ENCODE data around the gene PHLDA1.

The PHLDA1 gene

DNA sequence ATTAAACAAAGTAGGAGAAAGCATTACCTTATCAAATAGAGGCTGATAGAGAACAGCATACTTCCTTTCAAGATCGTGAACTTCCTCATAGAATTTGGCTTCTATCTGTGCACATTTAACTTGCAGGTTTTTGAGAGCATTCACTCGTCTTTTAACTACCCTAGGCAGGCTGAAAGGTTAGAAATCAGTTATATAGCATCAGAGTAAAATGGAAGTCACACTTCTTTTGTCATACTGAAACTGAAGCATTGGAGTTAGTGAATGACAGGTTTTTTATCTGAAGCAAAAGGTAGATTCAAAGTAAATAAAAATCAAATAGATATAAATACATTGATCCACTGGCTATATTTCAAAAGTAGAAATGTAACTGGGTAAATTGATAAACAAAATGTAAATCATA, 28.5 kb upstream of the PHLDA1 start:
- H3K4me1 ChIP-seq (ENCODE audit: control insufficient read depth, insufficient read depth, low read length) = peaks cover 8% of the 10 kb centered on the region
- no peak overlapping the region for H3K4me3 ChIP-seq (ENCODE audit: low read depth, low read length)
- no peaks in the 10 kb centered on the region for H3K36me3 ChIP-seq (ENCODE audit: control insufficient read depth, insufficient read depth, low read length)
- no peaks in the 10 kb centered on the region for H3K27me3 ChIP-seq (ENCODE audit: control insufficient read depth, insufficient read depth, low read length)
- no peak overlapping the region for H3K9ac ChIP-seq (ENCODE audit: low read depth, low read length)
- H3K9me3 ChIP-seq (ENCODE audit: control insufficient read depth, insufficient read depth, low read length) = no peaks in the 10 kb centered on the region

DNA sequence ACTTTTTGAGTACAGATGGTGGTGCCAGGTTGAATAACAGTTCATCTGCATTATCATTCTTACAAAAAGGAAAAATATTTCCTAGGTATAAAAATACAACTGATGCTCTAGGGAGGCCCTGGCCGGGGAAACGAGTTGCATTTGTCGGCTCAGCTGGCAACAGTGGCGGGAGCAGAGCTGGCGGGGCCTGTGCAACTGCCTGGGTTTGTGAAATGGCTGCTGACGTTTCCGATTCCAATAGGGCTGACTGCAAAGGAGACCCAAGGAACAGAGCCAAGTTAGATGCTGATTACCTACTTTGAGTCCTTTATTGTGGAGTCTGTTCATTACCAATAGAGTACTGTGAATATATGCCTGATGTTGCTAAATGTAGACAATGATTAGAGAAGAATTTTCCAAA, 25.8 kb upstream of the PHLDA1 start:
- Histone ChIP-seq H3K9ac (ENCODE audit: low read depth, low read length) (no peak overlapping the region), H3K36me3 (ENCODE audit: control insufficient read depth, insufficient read depth, low read length) (peaks cover 6% of the 10 kb centered on the region), H3K4me3 (ENCODE audit: low read depth, low read length) (no peak overlapping the region), H3K4me1 (ENCODE audit: control insufficient read depth, insufficient read depth, low read length) (peaks cover 18% of the 10 kb centered on the region), H3K9me3 (ENCODE audit: control insufficient read depth, insufficient read depth, low read length) (no peaks in the 10 kb centered on the region), H3K27me3 (ENCODE audit: control insufficient read depth, insufficient read depth, low read length) (no peaks in the 10 kb centered on the region)

DNA sequence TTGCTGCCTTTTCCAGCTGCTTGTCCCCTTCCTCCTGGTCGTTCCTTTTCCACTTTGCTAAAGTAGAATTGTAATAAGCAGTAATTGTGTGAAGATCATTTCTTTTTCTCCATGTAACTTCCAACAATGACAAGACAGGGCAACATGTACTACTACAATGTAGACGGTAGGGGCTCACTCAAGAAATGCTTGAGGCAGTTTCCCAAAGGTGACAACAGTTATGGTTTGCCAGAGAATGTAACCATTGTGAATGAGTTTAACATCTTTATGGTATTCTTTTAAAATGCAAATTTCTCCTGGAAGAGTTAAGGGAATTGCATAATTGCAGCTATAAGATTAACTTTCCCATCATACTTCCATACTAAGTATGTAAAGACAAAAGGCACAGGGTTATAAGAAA, 23.8 kb upstream of the PHLDA1 start:
- Histone ChIP-seq H3K27me3 (ENCODE audit: control insufficient read depth, insufficient read depth, low read length) (no peaks in the 10 kb centered on the region), H3K9me3 (ENCODE audit: control insufficient read depth, insufficient read depth, low read length) (no peaks in the 10 kb centered on the region), H3K9ac (ENCODE audit: low read depth, low read length) (no peak overlapping the region), H3K36me3 (ENCODE audit: control insufficient read depth, insufficient read depth, low read length) (peaks cover 10% of the 10 kb centered on the region), H3K4me3 (ENCODE audit: low read depth, low read length) (no peak overlapping the region), H3K4me1 (ENCODE audit: control insufficient read depth, insufficient read depth, low read length) (peaks cover 18% of the 10 kb centered on the region)

DNA sequence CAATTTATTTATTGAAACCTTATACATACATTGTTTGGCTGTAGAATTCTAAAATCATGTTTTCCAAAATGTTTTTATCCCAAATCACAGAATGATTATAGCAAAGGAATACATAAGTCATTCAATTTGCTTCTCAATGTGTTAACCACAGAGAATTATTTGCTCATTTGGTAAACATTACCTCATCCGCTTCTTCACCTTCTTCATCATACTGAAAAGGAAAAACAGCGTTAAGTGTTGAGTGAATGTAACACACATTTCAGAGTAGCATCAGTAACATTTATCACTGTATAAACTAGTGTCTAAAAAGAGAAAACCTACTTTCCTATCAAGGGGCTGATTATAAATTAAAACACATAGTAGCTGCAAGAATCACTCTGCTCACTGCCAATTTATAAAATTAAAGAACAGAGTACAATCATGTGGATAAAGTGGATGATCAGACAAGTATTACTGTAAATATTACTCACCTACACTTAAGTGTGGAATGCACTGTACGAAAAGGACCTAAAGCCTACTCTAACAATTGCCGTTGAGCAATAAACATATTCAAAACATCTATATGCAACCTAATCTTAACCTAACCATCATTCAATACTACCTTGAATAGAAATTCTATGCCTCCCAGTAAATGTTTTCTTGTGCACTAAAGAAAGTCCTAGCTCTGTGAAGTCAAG, 18.1 kb upstream of the PHLDA1 start:
- Histone ChIP-seq H3K4me1 (ENCODE audit: control insufficient read depth, insufficient read depth, low read length) (peaks cover 6% of the 10 kb centered on the region), H3K27me3 (ENCODE audit: control insufficient read depth, insufficient read depth, low read length) (no peaks in the 10 kb centered on the region), H3K9ac (ENCODE audit: low read depth, low read length) (no peak overlapping the region), H3K36me3 (ENCODE audit: control insufficient read depth, insufficient read depth, low read length) (peaks cover 24% of the 10 kb centered on the region), H3K9me3 (ENCODE audit: control insufficient read depth, insufficient read depth, low read length) (no peaks in the 10 kb centered on the region), H3K4me3 (ENCODE audit: low read depth, low read length) (no peak overlapping the region)

DNA sequence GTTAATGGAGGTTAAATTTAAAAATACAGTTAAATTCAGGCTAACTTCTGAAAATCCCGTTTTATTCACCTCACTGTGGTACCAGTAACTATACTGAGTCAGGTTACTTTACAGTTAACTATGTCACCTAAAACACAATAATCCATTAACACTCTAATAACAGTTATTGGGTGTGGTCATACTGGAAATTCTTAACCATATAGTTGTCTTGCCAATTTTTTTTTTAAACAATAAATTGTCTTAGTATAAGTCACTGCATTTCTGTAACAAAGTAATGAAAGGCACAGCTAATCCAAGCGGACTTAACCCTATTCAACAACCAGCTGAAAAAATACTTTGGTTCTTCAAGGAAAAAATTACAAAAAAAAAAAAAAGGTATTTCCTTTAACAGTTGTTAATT, 16.2 kb upstream of the PHLDA1 start:
- Histone ChIP-seq H3K9me3 (ENCODE audit: control insufficient read depth, insufficient read depth, low read length) (no peaks in the 10 kb centered on the region), H3K9ac (ENCODE audit: low read depth, low read length) (no peak overlapping the region), H3K4me3 (ENCODE audit: low read depth, low read length) (no peak overlapping the region), H3K27me3 (ENCODE audit: control insufficient read depth, insufficient read depth, low read length) (no peaks in the 10 kb centered on the region), H3K4me1 (ENCODE audit: control insufficient read depth, insufficient read depth, low read length) (no peaks in the 10 kb centered on the region), H3K36me3 (ENCODE audit: control insufficient read depth, insufficient read depth, low read length) (peaks cover 19% of the 10 kb centered on the region)

DNA sequence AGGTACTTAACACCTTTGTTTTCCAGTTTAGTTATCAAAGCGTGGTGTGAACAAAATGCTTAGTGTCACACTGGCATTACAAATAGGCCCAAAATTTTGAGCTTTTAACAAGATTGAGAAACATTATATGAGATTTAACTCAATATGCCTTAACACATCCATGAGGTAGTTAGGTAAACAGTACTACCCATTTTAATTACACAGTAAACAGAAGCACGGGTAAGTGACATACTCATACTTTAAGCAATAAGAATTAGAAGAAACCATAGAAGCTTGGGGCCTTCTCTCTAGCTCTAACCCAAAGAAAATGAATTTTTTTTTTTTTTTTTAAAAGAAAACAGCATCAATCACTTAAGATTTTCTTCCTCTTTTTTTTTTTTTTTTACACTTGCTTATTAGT, 15.5 kb upstream of the PHLDA1 start:
- Histone ChIP-seq H3K36me3 (ENCODE audit: control insufficient read depth, insufficient read depth, low read length) (peaks cover 19% of the 10 kb centered on the region), H3K27me3 (ENCODE audit: control insufficient read depth, insufficient read depth, low read length) (no peaks in the 10 kb centered on the region), H3K4me3 (ENCODE audit: low read depth, low read length) (no peak overlapping the region), H3K9me3 (ENCODE audit: control insufficient read depth, insufficient read depth, low read length) (no peaks in the 10 kb centered on the region), H3K4me1 (ENCODE audit: control insufficient read depth, insufficient read depth, low read length) (no peaks in the 10 kb centered on the region), H3K9ac (ENCODE audit: low read depth, low read length) (no peak overlapping the region)

DNA sequence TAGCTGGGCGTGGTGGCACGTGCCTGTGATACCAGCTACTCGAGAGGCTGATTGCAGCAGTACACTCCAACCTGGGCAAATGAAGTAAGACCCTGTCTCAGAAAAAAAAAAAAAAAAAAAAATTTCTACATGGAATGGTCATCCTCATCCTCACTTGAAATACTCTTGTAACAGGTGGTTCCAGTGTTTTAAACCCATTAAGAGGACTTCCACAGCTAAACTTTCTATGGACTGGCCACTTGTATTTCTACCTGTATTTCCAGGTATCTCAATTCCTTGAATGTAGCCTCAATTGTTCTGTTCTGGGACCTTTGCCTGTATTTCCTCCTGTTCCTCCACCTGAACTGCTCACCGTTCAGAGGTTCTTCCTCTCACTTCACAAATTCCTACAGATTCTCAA, 11.8 kb upstream of the PHLDA1 start:
- Histone ChIP-seq H3K9ac (ENCODE audit: low read depth, low read length) (no peak overlapping the region), H3K4me1 (ENCODE audit: control insufficient read depth, insufficient read depth, low read length) (peaks cover 2% of the 10 kb centered on the region), H3K4me3 (ENCODE audit: low read depth, low read length) (no peak overlapping the region), H3K27me3 (ENCODE audit: control insufficient read depth, insufficient read depth, low read length) (no peaks in the 10 kb centered on the region), H3K36me3 (ENCODE audit: control insufficient read depth, insufficient read depth, low read length) (peaks cover 4% of the 10 kb centered on the region), H3K9me3 (ENCODE audit: control insufficient read depth, insufficient read depth, low read length) (no peaks in the 10 kb centered on the region)

DNA sequence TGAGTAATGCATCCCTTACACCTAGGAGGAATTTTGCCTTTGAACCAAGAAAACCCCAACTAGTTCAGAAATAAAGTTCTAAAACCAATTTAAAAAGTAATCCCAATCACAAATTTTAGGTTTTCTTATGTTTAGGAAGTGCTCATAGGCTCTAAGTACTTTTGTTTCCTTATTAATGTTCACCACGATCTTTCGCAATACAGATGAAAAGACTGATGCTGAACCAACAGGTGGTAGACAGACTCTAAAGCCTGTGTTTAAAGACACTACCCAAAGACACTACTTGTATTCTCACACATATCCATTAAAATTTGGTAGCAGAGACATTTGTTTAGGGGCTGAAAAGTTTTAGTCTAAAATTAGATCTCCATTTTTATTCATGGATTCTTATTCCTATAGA, 10.6 kb upstream of the PHLDA1 start:
- Histone ChIP-seq H3K9me3 (ENCODE audit: control insufficient read depth, insufficient read depth, low read length) (no peaks in the 10 kb centered on the region), H3K27me3 (ENCODE audit: control insufficient read depth, insufficient read depth, low read length) (no peaks in the 10 kb centered on the region), H3K36me3 (ENCODE audit: control insufficient read depth, insufficient read depth, low read length) (peaks cover 4% of the 10 kb centered on the region), H3K4me3 (ENCODE audit: low read depth, low read length) (no peak overlapping the region), H3K4me1 (ENCODE audit: control insufficient read depth, insufficient read depth, low read length) (peaks cover 10% of the 10 kb centered on the region), H3K9ac (ENCODE audit: low read depth, low read length) (no peak overlapping the region)

DNA sequence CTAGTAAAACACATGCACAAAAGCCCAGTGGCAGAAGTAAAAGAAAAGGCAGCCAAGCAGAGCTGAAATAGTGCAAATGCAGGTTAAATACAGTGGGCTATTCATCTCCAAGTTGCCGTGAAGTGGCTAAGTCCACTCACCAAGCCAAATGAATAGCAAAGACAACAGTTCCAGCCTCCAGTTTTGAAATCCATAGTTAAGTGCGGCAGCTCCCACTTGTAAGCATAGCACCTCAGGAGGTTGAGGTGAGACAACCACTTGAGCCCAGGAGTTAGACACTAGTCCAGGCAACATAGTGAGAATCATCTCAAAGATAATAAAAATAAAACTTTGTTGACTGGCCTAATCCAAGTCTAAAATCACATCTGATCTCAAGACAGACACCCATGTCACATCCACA, 9.8 kb upstream of the PHLDA1 start:
- H3K4me1 ChIP-seq (ENCODE audit: control insufficient read depth, insufficient read depth, low read length) = peaks cover 10% of the 10 kb centered on the region
- no peaks in the 10 kb centered on the region for H3K36me3 ChIP-seq (ENCODE audit: control insufficient read depth, insufficient read depth, low read length)
- no peaks in the 10 kb centered on the region for H3K27me3 ChIP-seq (ENCODE audit: control insufficient read depth, insufficient read depth, low read length)
- no peak overlapping the region for H3K9ac ChIP-seq (ENCODE audit: low read depth, low read length)
- H3K4me3 ChIP-seq (ENCODE audit: low read depth, low read length) = no peak overlapping the region
- no peaks in the 10 kb centered on the region for H3K9me3 ChIP-seq (ENCODE audit: control insufficient read depth, insufficient read depth, low read length)

DNA sequence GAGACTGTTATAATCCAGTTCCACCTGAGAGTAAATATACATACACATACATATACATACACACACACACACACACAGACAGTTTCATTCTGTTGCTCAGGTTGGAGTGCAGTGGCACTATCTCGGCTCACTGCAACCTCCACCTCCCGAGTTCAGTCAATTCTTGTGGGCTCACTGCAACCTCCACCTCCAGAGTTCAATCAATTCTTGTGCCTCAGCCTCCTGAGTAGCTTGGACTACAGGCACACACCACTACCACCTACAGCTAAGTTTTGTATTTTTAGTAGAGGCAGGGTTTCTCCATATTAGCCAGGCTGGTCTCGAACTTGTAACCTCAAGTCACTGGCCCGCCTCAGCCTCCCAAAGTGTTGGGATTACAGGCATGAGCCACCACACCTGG, 8.9 kb upstream of the PHLDA1 start:
- Histone ChIP-seq H3K27me3 (ENCODE audit: control insufficient read depth, insufficient read depth, low read length) (no peaks in the 10 kb centered on the region), H3K9me3 (ENCODE audit: control insufficient read depth, insufficient read depth, low read length) (no peaks in the 10 kb centered on the region), H3K36me3 (ENCODE audit: control insufficient read depth, insufficient read depth, low read length) (no peaks in the 10 kb centered on the region), H3K4me1 (ENCODE audit: control insufficient read depth, insufficient read depth, low read length) (peaks cover 10% of the 10 kb centered on the region), H3K9ac (ENCODE audit: low read depth, low read length) (no peak overlapping the region), H3K4me3 (ENCODE audit: low read depth, low read length) (no peak overlapping the region)

DNA sequence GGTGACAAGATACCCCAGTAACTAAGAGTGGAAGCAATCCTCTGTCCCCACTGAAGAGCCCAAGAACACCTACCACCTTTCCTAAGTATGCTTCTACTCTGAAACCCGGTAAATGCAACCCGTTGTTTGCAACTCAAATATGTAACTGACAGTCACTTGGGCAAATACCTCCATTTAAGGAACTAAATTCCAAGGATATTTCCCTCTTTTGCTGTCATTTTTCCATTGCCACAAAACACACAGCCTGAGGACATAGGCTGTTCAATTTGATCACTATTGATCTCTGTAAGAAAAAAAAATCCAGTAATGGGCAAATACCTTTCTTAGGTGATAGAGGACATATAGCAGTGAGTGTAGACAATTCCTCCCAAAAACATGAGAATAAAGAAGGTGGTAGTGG, 6.6 kb upstream of the PHLDA1 start:
- no peak overlapping the region for H3K4me3 ChIP-seq (ENCODE audit: low read depth, low read length)

DNA sequence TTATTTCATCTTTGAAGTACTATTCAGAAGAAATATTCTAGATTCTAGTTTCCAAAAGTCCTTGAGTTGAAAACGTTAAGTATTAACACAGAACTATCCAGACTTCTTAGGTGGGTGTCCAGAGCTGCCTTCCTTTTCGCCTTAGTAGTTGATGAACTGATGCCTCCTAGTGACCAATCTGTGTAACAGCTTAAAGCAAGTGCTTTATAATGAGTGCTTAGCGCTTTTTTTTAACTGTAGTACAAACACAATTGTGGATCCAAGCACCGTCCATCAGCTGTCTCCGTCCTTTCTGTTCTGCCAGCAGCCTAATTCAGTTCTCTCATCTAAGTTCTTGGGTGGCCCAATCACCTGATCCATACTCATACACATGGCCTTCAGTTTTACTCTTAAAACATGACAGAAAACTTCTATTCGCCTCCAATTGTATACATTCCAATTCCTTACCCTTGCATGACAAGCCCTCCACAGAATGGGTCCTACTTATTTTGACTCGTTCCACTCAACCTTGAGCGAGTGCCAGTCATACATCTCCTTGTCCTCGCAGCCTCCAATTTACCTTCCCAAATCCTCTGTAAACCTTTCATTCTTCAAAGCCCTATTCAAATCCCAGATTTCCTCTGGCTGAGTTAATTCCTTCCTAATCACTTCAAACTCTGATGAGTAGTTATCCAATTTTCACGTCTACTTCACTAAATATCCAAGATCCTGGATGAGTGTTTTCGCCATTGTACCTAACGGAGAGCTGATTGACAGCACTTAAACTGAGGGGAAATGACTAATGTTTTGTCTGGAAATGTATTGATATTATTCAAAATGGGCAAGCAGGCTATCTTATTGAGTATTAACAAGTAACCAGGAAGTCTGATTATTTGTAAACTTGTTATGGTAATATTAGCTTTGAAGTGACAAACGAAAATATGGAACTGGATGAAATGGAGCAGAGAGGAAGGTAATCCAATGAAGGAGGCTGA, 5.8 kb upstream of the PHLDA1 start:
- peaks cover 10% of the 10 kb centered on the region for H3K4me1 ChIP-seq (ENCODE audit: control insufficient read depth, insufficient read depth, low read length)

More for the DNA sequence above, 6.6 kb upstream of the PHLDA1 start:
- Histone ChIP-seq H3K27me3 (ENCODE audit: control insufficient read depth, insufficient read depth, low read length) (no peaks in the 10 kb centered on the region), H3K36me3 (ENCODE audit: control insufficient read depth, insufficient read depth, low read length) (no peaks in the 10 kb centered on the region), H3K9me3 (ENCODE audit: control insufficient read depth, insufficient read depth, low read length) (no peaks in the 10 kb centered on the region), H3K9ac (ENCODE audit: low read depth, low read length) (no peak overlapping the region), H3K4me1 (ENCODE audit: control insufficient read depth, insufficient read depth, low read length) (peaks cover 10% of the 10 kb centered on the region)

More for the DNA sequence above, 5.8 kb upstream of the PHLDA1 start:
- no peaks in the 10 kb centered on the region for H3K27me3 ChIP-seq (ENCODE audit: control insufficient read depth, insufficient read depth, low read length)
- no peaks in the 10 kb centered on the region for H3K9me3 ChIP-seq (ENCODE audit: control insufficient read depth, insufficient read depth, low read length)
- H3K36me3 ChIP-seq (ENCODE audit: control insufficient read depth, insufficient read depth, low read length) = no peaks in the 10 kb centered on the region
- no peak overlapping the region for H3K4me3 ChIP-seq (ENCODE audit: low read depth, low read length)
- H3K9ac ChIP-seq (ENCODE audit: low read depth, low read length) = no peak overlapping the region

All from iPS-15b (cell line).